H1 (cell line): ENCODE data around the gene CLPTM1L. TPM values are rescaled to one million over a fixed set of nuclear protein-coding genes. Genes with fewer than 3 reads are reported as not detected.

Source experiments
- CTCF ChIA-PET: fragments of 300-600 bp; sonication (Branson Sonifier 250); formaldehyde crosslinking; loops from one replicate; lab custom pipeline; 2021; ENCODE audit not compliant: partially characterized antibody; lab: Charles Lee
- POLR2A ChIA-PET: fragments of 300-600 bp; sonication (Branson Sonifier 250); formaldehyde crosslinking; loops from one replicate; lab custom pipeline; 2021; ENCODE audit warnings: inconsistent platforms; ENCODE audit not compliant: partially characterized antibody; lab: Charles Lee
- DNase-seq, 2 experiments: peaks; one replicate each; pipeline versions ENCODE4 v3.0.0 to v3.0.0-alpha.2; 2010 to 2022; ENCODE audit warnings: low spot score in 2 of 2, low read depth in 1 of 2, mixed read lengths in 1 of 2
- FAIRE-seq: peaks from 2 replicates; lab custom pipeline; 2011; peaks lifted over from hg19 to GRCh38; lab: Jason Lieb, UNC
- H2AFZ ChIP-seq: 2 replicates; pipeline ENCODE4 v1.8.1; 2012; ENCODE audit warnings: low read length, inconsistent platforms
- H2AK5ac ChIP-seq: 2 replicates; pipeline ENCODE4 v1.6.1; 2013; ENCODE audit warnings: low read depth, low read length
- H2BK120ac ChIP-seq: replicated peaks from 2 replicates; pipeline ENCODE3; 2013; ENCODE audit warnings: low read depth, low read length, inconsistent platforms
- H2BK12ac ChIP-seq: 2 replicates; pipeline ENCODE4 v1.6.1; 2013; ENCODE audit warnings: low read depth, low read length
- H2BK15ac ChIP-seq: 2 replicates; pipeline ENCODE4 v1.6.1; 2013; ENCODE audit warnings: low read length
- H2BK20ac ChIP-seq: 2 replicates; pipeline ENCODE4 v1.6.1; 2013; ENCODE audit warnings: low read length
- H2BK5ac ChIP-seq: 2 replicates; pipeline ENCODE4 v1.6.1; 2013; ENCODE audit warnings: low read depth, low read length
- H3K14ac ChIP-seq: 2 replicates; pipeline ENCODE4 v1.6.1; 2013; ENCODE audit warnings: inconsistent platforms; ENCODE audit not compliant: insufficient read length
- H3K18ac ChIP-seq: 2 replicates; pipeline ENCODE4 v1.6.1; 2013; ENCODE audit warnings: low read length; ENCODE audit errors: extremely low read depth
- H3K23ac ChIP-seq: 2 replicates; pipeline ENCODE4 v1.6.1; 2013; ENCODE audit warnings: inconsistent platforms; ENCODE audit not compliant: insufficient read length
- H3K23me2 ChIP-seq: 2 replicates; pipeline ENCODE4 v1.6.1; 2013; ENCODE audit warnings: low read depth, low read length
- H3K27ac ChIP-seq: 2 replicates; pipeline ENCODE4 v1.6.1; 2011; ENCODE audit warnings: low read depth, low read length, inconsistent platforms
- H3K27me3 ChIP-seq, 4 experiments: replicated peaks in 1 of 4; 1 replicate in 1 of 4; 2 replicates in 3 of 4; pipeline versions ENCODE4 v1.6.1 to v1.8.1; 2011 to 2013; ENCODE audit warnings: low read length in 3 of 4, mild to moderate bottlenecking in 3 of 4, inconsistent platforms in 2 of 4, mixed read lengths in 2 of 4, moderate library complexity in 1 of 4; ENCODE audit not compliant: control insufficient read depth in 3 of 4, insufficient read depth in 3 of 4; ENCODE audit errors: extremely low read depth in 1 of 4
- H3K36me3 ChIP-seq, 4 experiments: 2 replicates each; pipeline versions ENCODE4 v1.6.1 to v1.8.1; 2011 to 2013; ENCODE audit warnings: mild to moderate bottlenecking in 4 of 4, low read length in 3 of 4, moderate library complexity in 2 of 4, control low read depth in 1 of 4, inconsistent platforms in 1 of 4; ENCODE audit not compliant: insufficient read depth in 4 of 4, control insufficient read depth in 2 of 4
- H3K4ac ChIP-seq: replicated peaks from 2 replicates; pipeline ENCODE3; 2013; ENCODE audit warnings: low read length, low read depth, mixed read lengths, inconsistent platforms; ENCODE audit not compliant: insufficient read length
- H3K4me1 ChIP-seq, 4 experiments: replicated peaks in 1 of 4; 1 replicate in 1 of 4; 2 replicates in 3 of 4; pipeline versions ENCODE4 v1.6.1 to v1.8.1; 2011 to 2013; ENCODE audit warnings: low read length in 3 of 4, inconsistent platforms in 2 of 4, mixed read lengths in 1 of 4; ENCODE audit not compliant: insufficient read depth in 4 of 4, control insufficient read depth in 3 of 4
- H3K4me2 ChIP-seq, 2 experiments: 2 replicates each; pipeline versions ENCODE4 v1.6.1 to v1.8.1; 2011 to 2013; ENCODE audit warnings: low read depth in 2 of 2, low read length in 2 of 2, control low read depth in 1 of 2, inconsistent platforms in 1 of 2, mild to moderate bottlenecking in 1 of 2; ENCODE audit not compliant: insufficient read depth in 1 of 2
- H3K4me3 ChIP-seq, 4 experiments: fragments of 200-600, 300-600 bp in 1 of 4; sonication (generic), shearing (Covaris generic), sonication (Bioruptor Twin) in 1 of 4; 2 replicates each; pipeline versions ENCODE4 v1.5.1 to v1.8.1; 2011 to 2016; ENCODE audit warnings: low read length in 4 of 4, low read depth in 3 of 4, control low read depth in 2 of 4, inconsistent platforms in 2 of 4, mild to moderate bottlenecking in 2 of 4, mixed read lengths in 1 of 4, moderate library complexity in 1 of 4; ENCODE audit not compliant: insufficient read depth in 2 of 4; ENCODE audit errors: extremely low read depth in 1 of 4
- H3K56ac ChIP-seq: replicated peaks from 2 replicates; pipeline ENCODE3; 2013; ENCODE audit warnings: low read depth, mild to moderate bottlenecking, mixed read lengths, low read length, inconsistent platforms; ENCODE audit not compliant: insufficient read length
- H3K79me1 ChIP-seq: 2 replicates; pipeline ENCODE4 v1.6.1; 2013; ENCODE audit warnings: low read depth, low read length, control low read depth
- H3K79me2 ChIP-seq, 2 experiments: 2 replicates each; pipeline versions ENCODE4 v1.6.1 to v1.8.1; 2012 to 2013; ENCODE audit warnings: low read length in 2 of 2, mild to moderate bottlenecking in 2 of 2, inconsistent platforms in 1 of 2; ENCODE audit not compliant: insufficient read depth in 2 of 2, control insufficient read depth in 1 of 2
- H3K9ac ChIP-seq, 4 experiments: replicated peaks in 1 of 4; 1 replicate in 1 of 4; 2 replicates in 3 of 4; pipeline versions ENCODE4 v1.6.1 to v1.8.1; 2011 to 2013; ENCODE audit warnings: low read depth in 3 of 4, low read length in 3 of 4, control low read depth in 2 of 4, mild to moderate bottlenecking in 2 of 4, moderate library complexity in 2 of 4, inconsistent platforms in 1 of 4; ENCODE audit errors: extremely low read depth in 1 of 4
- H3K9me3 ChIP-seq, 2 experiments: 2 replicates each; pipeline versions ENCODE4 v1.6.1 to v1.8.1; 2012 to 2013; ENCODE audit warnings: mild to moderate bottlenecking in 2 of 2, moderate library complexity in 2 of 2, control low read depth in 1 of 2, inconsistent platforms in 1 of 2, low read depth in 1 of 2, low read length in 1 of 2, mixed read lengths in 1 of 2; ENCODE audit not compliant: insufficient read depth in 2 of 2
- H4K20me1 ChIP-seq, 2 experiments: replicated peaks in 1 of 2; 2 replicates each; pipeline versions ENCODE3 to v1.8.1; 2011 to 2013; ENCODE audit warnings: inconsistent platforms in 2 of 2, low read length in 2 of 2, mild to moderate bottlenecking in 1 of 2; ENCODE audit not compliant: insufficient read depth in 2 of 2, control insufficient read depth in 1 of 2
- H4K5ac ChIP-seq: 2 replicates; pipeline ENCODE4 v1.6.1; 2013; ENCODE audit warnings: low read length, low read depth, mixed read lengths, inconsistent platforms; ENCODE audit not compliant: insufficient read length
- H4K8ac ChIP-seq: 2 replicates; pipeline ENCODE4 v1.8.0; 2013; ENCODE audit warnings: mild to moderate bottlenecking, moderate library complexity, low read length, inconsistent platforms; ENCODE audit not compliant: insufficient read depth; ENCODE audit errors: extremely low read depth
- H4K91ac ChIP-seq: replicated peaks from 2 replicates; pipeline ENCODE3; 2013; ENCODE audit warnings: low read length, mixed read lengths, inconsistent platforms; ENCODE audit not compliant: insufficient read length
- CREB1 ChIP-seq: IDR thresholded peaks from 2 replicates; pipeline ENCODE4 v1.6.1; 2012; ENCODE audit warnings: inconsistent platforms
- GABPA ChIP-seq: IDR thresholded peaks from 2 replicates; pipeline ENCODE4 v1.6.1; 2011; ENCODE audit warnings: mild to moderate bottlenecking, low read length, moderate library complexity, borderline replicate concordance; ENCODE audit not compliant: insufficient read depth
- SP1 ChIP-seq: IDR thresholded peaks from 2 replicates; pipeline ENCODE4 v1.6.1; 2011; ENCODE audit warnings: low read depth, low read length
- ZNF274 ChIP-seq: IDR thresholded peaks from 2 replicates; pipeline ENCODE4 v1.7.0; 2012; ENCODE audit warnings: low read length, borderline replicate concordance; ENCODE audit errors: extremely low read depth
- WGBS, 2 experiments: shearing (Covaris generic) in 1 of 2; methylation state at CpG; one replicate each; pipeline versions ENCODE4 v1.1.6 to v1.1.7; 2013 to 2015; ENCODE audit warnings: low lambda C conversion rate in 2 of 2, mixed read lengths in 2 of 2, inconsistent platforms in 1 of 2, low coverage in 1 of 2, missing lambda C conversion rate in 1 of 2; ENCODE audit not compliant: insufficient replicate concordance in 2 of 2, insufficient coverage in 1 of 2, insufficient read length in 1 of 2; ENCODE audit errors: extremely low coverage in 1 of 2, missing lambda C conversion rate in 1 of 2; 5-methylcytosine and 5-hydroxymethylcytosine counted together
- polyA plus RNA-seq, 7 experiments: library from polyadenylated mRNA; depleted of rRNA in 3 of 7; stranded (reverse) in 5 of 7; unstranded in 2 of 7; fragments of >200 nt in 5 of 7; fragments of 200-250 nt in 2 of 7; gene quantifications; 1 replicate in 5 of 7; 2 replicates in 1 of 7; 4 replicates in 1 of 7; pipeline versions ENCODE4 v1.2.1 to v1.2.3, GENCODE V29; 2011 to 2013; ENCODE audit warnings: missing spikeins in 2 of 7, mixed read lengths in 2 of 7
- total RNA-seq: library from RNA; stranded (reverse); fragmentation: NEBNext Ultra II Directional; extraction: Animal tissue kit (Norgen Biotek cat#: 25700); gene quantifications from 2 replicates; pipeline ENCODE4 v1.2.1, GENCODE V29; 2021

Gene CLPTM1L
- total and polyA plus RNA-seq, 2 of the 8 experiments (the other 6 are each of a cell fraction or from before 2014, with no cell fraction given), result 102 to 119 TPM

DNA sequence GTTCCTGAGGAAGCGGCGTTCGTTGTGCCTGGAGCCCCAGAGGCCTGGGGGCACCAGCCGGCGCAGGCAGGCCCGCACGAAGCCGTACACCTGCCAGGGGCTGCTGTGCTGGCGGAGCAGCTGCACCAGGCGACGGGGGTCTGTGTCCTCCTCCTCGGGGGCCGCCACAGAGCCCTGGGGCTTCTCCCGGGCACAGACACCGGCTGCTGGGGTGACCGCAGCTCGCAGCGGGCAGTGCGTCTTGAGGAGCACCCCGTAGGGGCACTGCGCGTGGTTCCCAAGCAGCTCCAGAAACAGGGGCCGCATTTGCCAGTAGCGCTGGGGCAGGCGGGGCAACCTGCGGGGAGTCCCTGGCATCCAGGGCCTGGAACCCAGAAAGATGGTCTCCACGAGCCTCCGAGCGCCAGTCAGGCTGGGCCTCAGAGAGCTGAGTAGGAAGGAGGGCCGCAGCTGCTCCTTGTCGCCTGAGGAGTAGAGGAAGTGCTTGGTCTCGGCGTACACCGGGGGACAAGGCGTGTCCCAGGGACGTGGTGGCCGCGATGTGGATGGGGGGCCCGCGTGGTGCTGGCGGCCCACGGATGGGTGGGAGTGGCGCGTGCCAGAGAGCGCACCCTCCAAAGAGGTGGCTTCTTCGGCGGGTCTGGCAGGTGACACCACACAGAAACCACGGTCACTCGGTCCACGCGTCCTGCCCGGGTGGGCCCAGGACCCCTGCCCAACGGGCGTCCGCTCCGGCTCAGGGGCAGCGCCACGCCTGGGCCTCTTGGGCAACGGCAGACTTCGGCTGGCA, 51.3 kb downstream of the CLPTM1L start:
- H4K91ac ChIP-seq, result peak overlapping the region; percentile 85
- TF ChIP-seq SP1 (no peak), GABPA (no peak), CREB1 (no peak), ZNF274 (no peak)
- no peak overlapping the region for H3K14ac ChIP-seq
- peaks cover 0 to 8% (median 2%) of the 10 kb centered on the region in 4 experiments; a peak in 4 of 7 replicates for H3K27me3 ChIP-seq
- no peak overlapping the region for H3K56ac ChIP-seq
- 94% methylated on average over 52 of the region's 60 CpGs; no CpG with 5 or more reads in 1 of the 2 experiments for WGBS, 2 experiments
- H4K5ac ChIP-seq, result no peak overlapping the region
- H2BK5ac ChIP-seq, result no peak overlapping the region
- ChIA-PET POLR2A (interaction anchor here (0.6 to 1.9 kb wide), 12 partner anchors 10 to 91 kb away, joined by 3 to 6 read pairs (median 4); partner anchors contain the start of gene CLPTM1L), CTCF (interaction anchor here (0.7 to 1.6 kb wide), 4 partner anchors 9 to 365 kb away, joined by 3 read pairs; no protein-coding TSS in a partner anchor)
- H4K8ac ChIP-seq, result peak overlapping the region; percentile 68; the same call in 1 of the 2 replicates
- no peak overlapping the region for H2BK120ac ChIP-seq
- H3K9ac ChIP-seq, result no peak overlapping the region
- H3K4me1 ChIP-seq, result peaks cover 0 to 13% (median 6%) of the 10 kb centered on the region in 4 experiments; a peak in 5 of 7 replicates
- H3K4me3 ChIP-seq, result peak overlapping the region in 1 of 4 experiments; percentile 63; a peak in 2 of 8 replicates
- peak overlapping the region; percentile 78 for H3K4ac ChIP-seq
- FAIRE-seq, result no peak
- H2BK15ac ChIP-seq, result no peak overlapping the region
- H2BK12ac ChIP-seq, result no peak overlapping the region
- peaks cover 4% of the 10 kb centered on the region for H3K79me1 ChIP-seq
- H3K4me2 ChIP-seq, result peak overlapping the region; percentile 64 to 78
- H2AK5ac ChIP-seq, result 0 out of 2 replicates have a peak overlapping the region, but pooled peaks have one; percentile 24
- no peak overlapping the region for H3K23ac ChIP-seq
- no peaks in the 10 kb centered on the region; a peak in 1 of 4 replicates for H3K79me2 ChIP-seq
- peaks cover 0 to under 1% of the 10 kb centered on the region in 2 experiments; a peak in 1 of 4 replicates for H3K9me3 ChIP-seq
- peak overlapping the region; percentile 48; the same call in 1 of the 2 replicates for H3K18ac ChIP-seq
- H2BK20ac ChIP-seq, result no peak overlapping the region
- peaks cover 14% of the 10 kb centered on the region; the same call in 1 of the 2 replicates for H3K23me2 ChIP-seq
- H3K27ac ChIP-seq, result no peak overlapping the region
- no peak overlapping the region for H2AFZ ChIP-seq
- H4K20me1 ChIP-seq, result peaks cover 4 to 14% of the 10 kb centered on the region in 2 experiments
- DNase-seq, result peak in 1 of 2 experiments; percentile 49
- no peaks in the 10 kb centered on the region; a peak in 2 of 8 replicates for H3K36me3 ChIP-seq
